ENCODE data around the gene PRKN. TPM values are rescaled to one million over a fixed set of nuclear protein-coding genes. Genes with fewer than 3 reads are reported as not detected.

PRKN gene
- total and polyA plus RNA-seq, 2 experiments from 2014 or later, result 0.10 to 0.84 TPM

DNA sequence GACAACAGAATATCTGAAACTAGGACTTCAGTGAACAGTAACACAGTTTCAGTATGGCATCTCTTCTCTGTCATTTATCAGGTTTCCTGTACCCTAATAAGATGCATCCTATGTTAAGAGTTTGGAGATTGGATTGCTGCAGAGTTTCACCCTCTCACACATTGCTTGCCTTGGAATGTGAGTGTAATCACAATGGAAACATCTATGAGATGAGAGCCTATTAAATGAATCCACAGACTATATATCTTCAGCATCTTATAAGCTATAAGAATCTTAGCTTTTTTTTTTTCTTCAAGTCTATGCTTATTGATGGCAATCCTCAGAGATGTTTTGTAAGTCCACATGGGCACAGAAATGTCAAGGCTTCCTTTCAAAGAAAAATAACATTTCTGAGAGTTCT is 292.5 kb downstream of the PRKN start:
- Histone ChIP-seq H3K27ac (ENCODE audit: low read depth) (no peak overlapping the region), H3K9me2 (ENCODE audit: insufficient read depth) (no peaks in the 10 kb centered on the region), H3K4me3 (no peak overlapping the region), H3K27me3 (ENCODE audit: insufficient read depth) (no peaks in the 10 kb centered on the region), H3K4me2 (no peak overlapping the region), H2AFZ (no peak overlapping the region), H3K79me2 (replicated peaks; ENCODE audit: insufficient read depth) (no peaks in the 10 kb centered on the region), H3K36me3 (ENCODE audit: insufficient read depth) (no peaks in the 10 kb centered on the region), H3K4me1 (ENCODE audit: insufficient read depth) (peaks cover 8% of the 10 kb centered on the region; the same call in 1 of the 2 replicates), H3F3A (replicated peaks; ENCODE audit: low read depth) (no peaks in the 10 kb centered on the region), H4K20me1 (replicated peaks; ENCODE audit: insufficient read depth) (no peaks in the 10 kb centered on the region)
- peaks cover 23% of the 10 kb centered on the region for H3K36me3 Mint-ChIP-seq (ENCODE audit: low read depth)
- peaks cover 16% of the 10 kb centered on the region for H3K4me1 Mint-ChIP-seq
- peaks cover 22% of the 10 kb centered on the region for H3K9me3 Mint-ChIP-seq
- TF ChIP-seq POLR2AphosphoS5 (IDR thresholded peaks at IDR 0.05; ENCODE audit: low read depth) (no peak), ZNF114 (CRISPR knock-in tag; IDR thresholded peaks at IDR 0.05) (no peak), ZNF331 (CRISPR knock-in tag; IDR thresholded peaks at IDR 0.05; ENCODE audit: low read depth) (no peak), JUNB (IDR thresholded peaks at IDR 0.05; ENCODE audit: unreplicated experiment) (no peak), EZH2phosphoT487 (IDR thresholded peaks at IDR 0.05; ENCODE audit: unreplicated experiment) (no peak), CREB1 (CRISPR knock-in tag; IDR thresholded peaks at IDR 0.05; ENCODE audit: low read depth) (no peak), EZH2 (IDR thresholded peaks at IDR 0.05; ENCODE audit: low read depth, unreplicated experiment) (no peak), STAT1 (IDR thresholded peaks at IDR 0.05; ENCODE audit: unreplicated experiment) (no peak), NANOG (IDR thresholded peaks at IDR 0.05; ENCODE audit: borderline replicate concordance) (no peak)
- TF ChIP-seq, protein P1, sequence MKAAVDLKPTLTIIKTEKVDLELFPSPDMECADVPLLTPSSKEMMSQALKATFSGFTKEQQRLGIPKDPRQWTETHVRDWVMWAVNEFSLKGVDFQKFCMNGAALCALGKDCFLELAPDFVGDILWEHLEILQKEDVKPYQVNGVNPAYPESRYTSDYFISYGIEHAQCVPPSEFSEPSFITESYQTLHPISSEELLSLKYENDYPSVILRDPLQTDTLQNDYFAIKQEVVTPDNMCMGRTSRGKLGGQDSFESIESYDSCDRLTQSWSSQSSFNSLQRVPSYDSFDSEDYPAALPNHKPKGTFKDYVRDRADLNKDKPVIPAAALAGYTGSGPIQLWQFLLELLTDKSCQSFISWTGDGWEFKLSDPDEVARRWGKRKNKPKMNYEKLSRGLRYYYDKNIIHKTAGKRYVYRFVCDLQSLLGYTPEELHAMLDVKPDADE (IDR thresholded peaks at IDR 0.05), result no peak
- TF ChIP-seq, protein P2, sequence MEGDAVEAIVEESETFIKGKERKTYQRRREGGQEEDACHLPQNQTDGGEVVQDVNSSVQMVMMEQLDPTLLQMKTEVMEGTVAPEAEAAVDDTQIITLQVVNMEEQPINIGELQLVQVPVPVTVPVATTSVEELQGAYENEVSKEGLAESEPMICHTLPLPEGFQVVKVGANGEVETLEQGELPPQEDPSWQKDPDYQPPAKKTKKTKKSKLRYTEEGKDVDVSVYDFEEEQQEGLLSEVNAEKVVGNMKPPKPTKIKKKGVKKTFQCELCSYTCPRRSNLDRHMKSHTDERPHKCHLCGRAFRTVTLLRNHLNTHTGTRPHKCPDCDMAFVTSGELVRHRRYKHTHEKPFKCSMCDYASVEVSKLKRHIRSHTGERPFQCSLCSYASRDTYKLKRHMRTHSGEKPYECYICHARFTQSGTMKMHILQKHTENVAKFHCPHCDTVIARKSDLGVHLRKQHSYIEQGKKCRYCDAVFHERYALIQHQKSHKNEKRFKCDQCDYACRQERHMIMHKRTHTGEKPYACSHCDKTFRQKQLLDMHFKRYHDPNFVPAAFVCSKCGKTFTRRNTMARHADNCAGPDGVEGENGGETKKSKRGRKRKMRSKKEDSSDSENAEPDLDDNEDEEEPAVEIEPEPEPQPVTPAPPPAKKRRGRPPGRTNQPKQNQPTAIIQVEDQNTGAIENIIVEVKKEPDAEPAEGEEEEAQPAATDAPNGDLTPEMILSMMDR (conservative IDR thresholded peaks at IDR 0.05; ENCODE audit: low read depth in 2 of 2), result no peak
- TF ChIP-seq, protein P3, sequence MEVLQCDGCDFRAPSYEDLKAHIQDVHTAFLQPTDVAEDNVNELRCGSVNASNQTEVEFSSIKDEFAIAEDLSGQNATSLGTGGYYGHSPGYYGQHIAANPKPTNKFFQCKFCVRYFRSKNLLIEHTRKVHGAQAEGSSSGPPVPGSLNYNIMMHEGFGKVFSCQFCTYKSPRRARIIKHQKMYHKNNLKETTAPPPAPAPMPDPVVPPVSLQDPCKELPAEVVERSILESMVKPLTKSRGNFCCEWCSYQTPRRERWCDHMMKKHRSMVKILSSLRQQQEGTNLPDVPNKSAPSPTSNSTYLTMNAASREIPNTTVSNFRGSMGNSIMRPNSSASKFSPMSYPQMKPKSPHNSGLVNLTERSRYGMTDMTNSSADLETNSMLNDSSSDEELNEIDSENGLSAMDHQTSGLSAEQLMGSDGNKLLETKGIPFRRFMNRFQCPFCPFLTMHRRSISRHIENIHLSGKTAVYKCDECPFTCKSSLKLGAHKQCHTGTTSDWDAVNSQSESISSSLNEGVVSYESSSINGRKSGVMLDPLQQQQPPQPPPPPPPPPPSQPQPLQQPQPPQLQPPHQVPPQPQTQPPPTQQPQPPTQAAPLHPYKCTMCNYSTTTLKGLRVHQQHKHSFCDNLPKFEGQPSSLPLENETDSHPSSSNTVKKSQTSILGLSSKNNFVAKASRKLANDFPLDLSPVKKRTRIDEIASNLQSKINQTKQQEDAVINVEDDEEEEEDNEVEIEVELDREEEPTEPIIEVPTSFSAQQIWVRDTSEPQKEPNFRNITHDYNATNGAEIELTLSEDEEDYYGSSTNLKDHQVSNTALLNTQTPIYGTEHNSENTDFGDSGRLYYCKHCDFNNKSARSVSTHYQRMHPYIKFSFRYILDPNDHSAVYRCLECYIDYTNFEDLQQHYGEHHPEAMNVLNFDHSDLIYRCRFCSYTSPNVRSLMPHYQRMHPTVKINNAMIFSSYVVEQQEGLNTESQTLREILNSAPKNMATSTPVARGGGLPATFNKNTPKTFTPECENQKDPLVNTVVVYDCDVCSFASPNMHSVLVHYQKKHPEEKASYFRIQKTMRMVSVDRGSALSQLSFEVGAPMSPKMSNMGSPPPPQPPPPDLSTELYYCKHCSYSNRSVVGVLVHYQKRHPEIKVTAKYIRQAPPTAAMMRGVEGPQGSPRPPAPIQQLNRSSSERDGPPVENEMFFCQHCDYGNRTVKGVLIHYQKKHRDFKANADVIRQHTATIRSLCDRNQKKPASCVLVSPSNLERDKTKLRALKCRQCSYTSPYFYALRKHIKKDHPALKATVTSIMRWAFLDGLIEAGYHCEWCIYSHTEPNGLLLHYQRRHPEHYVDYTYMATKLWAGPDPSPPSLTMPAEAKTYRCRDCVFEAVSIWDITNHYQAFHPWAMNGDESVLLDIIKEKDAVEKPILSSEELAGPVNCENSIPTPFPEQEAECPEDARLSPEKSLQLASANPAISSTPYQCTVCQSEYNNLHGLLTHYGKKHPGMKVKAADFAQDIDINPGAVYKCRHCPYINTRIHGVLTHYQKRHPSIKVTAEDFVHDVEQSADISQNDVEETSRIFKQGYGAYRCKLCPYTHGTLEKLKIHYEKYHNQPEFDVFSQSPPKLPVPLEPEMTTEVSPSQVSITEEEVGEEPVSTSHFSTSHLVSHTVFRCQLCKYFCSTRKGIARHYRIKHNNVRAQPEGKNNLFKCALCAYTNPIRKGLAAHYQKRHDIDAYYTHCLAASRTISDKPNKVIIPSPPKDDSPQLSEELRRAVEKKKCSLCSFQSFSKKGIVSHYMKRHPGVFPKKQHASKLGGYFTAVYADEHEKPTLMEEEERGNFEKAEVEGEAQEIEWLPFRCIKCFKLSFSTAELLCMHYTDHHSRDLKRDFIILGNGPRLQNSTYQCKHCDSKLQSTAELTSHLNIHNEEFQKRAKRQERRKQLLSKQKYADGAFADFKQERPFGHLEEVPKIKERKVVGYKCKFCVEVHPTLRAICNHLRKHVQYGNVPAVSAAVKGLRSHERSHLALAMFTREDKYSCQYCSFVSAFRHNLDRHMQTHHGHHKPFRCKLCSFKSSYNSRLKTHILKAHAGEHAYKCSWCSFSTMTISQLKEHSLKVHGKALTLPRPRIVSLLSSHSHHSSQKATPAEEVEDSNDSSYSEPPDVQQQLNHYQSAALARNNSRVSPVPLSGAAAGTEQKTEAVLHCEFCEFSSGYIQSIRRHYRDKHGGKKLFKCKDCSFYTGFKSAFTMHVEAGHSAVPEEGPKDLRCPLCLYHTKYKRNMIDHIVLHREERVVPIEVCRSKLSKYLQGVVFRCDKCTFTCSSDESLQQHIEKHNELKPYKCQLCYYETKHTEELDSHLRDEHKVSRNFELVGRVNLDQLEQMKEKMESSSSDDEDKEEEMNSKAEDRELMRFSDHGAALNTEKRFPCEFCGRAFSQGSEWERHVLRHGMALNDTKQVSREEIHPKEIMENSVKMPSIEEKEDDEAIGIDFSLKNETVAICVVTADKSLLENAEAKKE (CRISPR knock-in tag; IDR thresholded peaks at IDR 0.05), result no peak
- TF ChIP-seq, protein P4, sequence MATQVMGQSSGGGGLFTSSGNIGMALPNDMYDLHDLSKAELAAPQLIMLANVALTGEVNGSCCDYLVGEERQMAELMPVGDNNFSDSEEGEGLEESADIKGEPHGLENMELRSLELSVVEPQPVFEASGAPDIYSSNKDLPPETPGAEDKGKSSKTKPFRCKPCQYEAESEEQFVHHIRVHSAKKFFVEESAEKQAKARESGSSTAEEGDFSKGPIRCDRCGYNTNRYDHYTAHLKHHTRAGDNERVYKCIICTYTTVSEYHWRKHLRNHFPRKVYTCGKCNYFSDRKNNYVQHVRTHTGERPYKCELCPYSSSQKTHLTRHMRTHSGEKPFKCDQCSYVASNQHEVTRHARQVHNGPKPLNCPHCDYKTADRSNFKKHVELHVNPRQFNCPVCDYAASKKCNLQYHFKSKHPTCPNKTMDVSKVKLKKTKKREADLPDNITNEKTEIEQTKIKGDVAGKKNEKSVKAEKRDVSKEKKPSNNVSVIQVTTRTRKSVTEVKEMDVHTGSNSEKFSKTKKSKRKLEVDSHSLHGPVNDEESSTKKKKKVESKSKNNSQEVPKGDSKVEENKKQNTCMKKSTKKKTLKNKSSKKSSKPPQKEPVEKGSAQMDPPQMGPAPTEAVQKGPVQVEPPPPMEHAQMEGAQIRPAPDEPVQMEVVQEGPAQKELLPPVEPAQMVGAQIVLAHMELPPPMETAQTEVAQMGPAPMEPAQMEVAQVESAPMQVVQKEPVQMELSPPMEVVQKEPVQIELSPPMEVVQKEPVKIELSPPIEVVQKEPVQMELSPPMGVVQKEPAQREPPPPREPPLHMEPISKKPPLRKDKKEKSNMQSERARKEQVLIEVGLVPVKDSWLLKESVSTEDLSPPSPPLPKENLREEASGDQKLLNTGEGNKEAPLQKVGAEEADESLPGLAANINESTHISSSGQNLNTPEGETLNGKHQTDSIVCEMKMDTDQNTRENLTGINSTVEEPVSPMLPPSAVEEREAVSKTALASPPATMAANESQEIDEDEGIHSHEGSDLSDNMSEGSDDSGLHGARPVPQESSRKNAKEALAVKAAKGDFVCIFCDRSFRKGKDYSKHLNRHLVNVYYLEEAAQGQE (IDR thresholded peaks at IDR 0.05; ENCODE audit: unreplicated experiment), result no peak
- ATAC-seq, result no peak
- DNase-seq (ENCODE audit: low spot score), result no peak
- H3K4me3 Mint-ChIP-seq, result no peak overlapping the region
- no peak overlapping the region for H3K27ac Mint-ChIP-seq
- no peaks in the 10 kb centered on the region for H3K27me3 Mint-ChIP-seq (ENCODE audit: insufficient read depth, low read depth, poor library complexity)

All from GM23338 (cell line).